GM12801 (cell line): Measurements from ENCODE around the gene ACSS3.

ENCODE experiments used
- TF ChIP-seq, protein P1 (sequence below): IDR thresholded peaks from one replicate; pipeline ENCODE4 v1.5.1; 2011; ENCODE audit warnings: control low read depth; ENCODE audit not compliant: insufficient read length; ENCODE audit errors: extremely low read depth

ACSS3 gene, protein sequence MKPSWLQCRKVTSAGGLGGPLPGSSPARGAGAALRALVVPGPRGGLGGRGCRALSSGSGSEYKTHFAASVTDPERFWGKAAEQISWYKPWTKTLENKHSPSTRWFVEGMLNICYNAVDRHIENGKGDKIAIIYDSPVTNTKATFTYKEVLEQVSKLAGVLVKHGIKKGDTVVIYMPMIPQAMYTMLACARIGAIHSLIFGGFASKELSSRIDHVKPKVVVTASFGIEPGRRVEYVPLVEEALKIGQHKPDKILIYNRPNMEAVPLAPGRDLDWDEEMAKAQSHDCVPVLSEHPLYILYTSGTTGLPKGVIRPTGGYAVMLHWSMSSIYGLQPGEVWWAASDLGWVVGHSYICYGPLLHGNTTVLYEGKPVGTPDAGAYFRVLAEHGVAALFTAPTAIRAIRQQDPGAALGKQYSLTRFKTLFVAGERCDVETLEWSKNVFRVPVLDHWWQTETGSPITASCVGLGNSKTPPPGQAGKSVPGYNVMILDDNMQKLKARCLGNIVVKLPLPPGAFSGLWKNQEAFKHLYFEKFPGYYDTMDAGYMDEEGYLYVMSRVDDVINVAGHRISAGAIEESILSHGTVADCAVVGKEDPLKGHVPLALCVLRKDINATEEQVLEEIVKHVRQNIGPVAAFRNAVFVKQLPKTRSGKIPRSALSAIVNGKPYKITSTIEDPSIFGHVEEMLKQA

DNA sequence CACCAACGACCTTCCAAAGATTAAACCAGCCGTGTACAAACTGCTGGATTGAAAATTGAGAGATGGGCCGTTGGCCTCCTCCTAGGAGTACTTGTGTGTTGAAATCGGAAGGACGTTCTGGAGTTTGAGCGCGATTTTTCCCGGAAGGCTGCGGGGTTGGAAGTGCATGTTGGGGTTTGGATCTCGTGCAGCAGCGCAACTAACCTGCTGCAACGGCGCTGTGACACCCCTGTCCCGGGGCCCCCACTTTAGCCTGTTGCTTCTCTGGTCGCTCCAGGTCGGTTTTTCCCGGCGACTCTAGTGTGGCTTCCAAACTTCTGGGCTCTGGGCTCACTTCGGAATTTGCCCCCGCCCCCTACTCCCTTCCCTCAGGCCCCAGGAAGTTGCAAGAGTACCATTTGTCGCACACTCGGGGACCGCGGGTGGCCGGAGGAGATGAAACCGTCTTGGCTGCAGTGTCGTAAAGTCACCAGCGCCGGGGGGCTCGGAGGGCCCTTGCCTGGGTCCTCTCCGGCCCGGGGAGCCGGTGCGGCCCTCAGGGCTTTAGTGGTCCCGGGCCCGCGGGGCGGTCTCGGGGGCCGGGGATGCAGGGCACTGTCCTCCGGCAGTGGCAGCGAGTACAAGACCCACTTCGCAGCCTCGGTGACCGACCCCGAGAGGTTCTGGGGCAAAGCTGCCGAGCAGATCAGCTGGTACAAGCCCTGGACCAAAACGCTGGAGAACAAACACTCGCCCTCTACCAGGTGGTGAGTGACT lies at the start of gene ACSS3:
Gene ACSS3, plus strand, starts transcription at position 394 of the 756 bp plus-strand sequence. Its CDS starts 42 bp downstream, at position 436.
- TF ChIP-seq, protein P1, sequence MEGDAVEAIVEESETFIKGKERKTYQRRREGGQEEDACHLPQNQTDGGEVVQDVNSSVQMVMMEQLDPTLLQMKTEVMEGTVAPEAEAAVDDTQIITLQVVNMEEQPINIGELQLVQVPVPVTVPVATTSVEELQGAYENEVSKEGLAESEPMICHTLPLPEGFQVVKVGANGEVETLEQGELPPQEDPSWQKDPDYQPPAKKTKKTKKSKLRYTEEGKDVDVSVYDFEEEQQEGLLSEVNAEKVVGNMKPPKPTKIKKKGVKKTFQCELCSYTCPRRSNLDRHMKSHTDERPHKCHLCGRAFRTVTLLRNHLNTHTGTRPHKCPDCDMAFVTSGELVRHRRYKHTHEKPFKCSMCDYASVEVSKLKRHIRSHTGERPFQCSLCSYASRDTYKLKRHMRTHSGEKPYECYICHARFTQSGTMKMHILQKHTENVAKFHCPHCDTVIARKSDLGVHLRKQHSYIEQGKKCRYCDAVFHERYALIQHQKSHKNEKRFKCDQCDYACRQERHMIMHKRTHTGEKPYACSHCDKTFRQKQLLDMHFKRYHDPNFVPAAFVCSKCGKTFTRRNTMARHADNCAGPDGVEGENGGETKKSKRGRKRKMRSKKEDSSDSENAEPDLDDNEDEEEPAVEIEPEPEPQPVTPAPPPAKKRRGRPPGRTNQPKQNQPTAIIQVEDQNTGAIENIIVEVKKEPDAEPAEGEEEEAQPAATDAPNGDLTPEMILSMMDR, result no peak

DNA sequence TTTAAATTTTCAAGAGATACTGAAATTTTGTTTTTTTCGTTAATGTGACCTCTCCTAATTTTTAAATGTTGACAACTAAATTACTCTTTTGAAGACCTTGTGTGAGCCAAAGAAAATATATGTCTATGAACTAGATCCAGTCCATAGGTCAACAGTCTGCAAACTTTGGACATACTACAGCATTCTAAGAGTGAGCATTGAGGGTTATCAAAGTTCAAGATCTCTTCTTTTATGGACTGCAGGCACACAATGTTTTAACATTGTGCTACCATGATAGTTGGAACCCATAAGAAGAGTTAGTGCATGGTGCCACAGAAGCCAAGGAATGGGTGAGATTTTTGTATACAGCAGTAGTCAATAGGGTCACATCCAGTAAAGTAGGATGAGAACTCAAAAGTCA lies 43.0 kb upstream of the ACSS3 start:
- TF ChIP-seq, protein P1, result no peak

DNA sequence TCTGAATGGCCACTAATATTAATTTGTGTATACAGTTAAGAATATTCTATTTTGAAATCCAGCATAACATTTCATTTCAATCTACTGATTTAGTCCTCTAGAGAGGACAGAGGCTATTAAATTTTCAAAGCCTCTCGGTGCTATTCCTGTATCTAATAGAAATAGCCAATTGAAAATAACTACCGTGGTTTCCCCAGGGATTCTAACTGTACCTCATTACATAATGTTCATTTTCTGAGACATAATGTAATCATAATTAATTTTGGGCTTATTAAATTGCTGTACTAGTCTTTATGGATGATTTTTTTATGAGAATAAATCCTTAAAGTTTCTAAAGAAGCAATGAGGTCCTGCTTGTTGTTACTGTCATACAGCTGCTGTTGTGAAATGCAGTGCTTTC lies 38.6 kb upstream of the ACSS3 start:
- TF ChIP-seq, protein P1, result no peak

DNA sequence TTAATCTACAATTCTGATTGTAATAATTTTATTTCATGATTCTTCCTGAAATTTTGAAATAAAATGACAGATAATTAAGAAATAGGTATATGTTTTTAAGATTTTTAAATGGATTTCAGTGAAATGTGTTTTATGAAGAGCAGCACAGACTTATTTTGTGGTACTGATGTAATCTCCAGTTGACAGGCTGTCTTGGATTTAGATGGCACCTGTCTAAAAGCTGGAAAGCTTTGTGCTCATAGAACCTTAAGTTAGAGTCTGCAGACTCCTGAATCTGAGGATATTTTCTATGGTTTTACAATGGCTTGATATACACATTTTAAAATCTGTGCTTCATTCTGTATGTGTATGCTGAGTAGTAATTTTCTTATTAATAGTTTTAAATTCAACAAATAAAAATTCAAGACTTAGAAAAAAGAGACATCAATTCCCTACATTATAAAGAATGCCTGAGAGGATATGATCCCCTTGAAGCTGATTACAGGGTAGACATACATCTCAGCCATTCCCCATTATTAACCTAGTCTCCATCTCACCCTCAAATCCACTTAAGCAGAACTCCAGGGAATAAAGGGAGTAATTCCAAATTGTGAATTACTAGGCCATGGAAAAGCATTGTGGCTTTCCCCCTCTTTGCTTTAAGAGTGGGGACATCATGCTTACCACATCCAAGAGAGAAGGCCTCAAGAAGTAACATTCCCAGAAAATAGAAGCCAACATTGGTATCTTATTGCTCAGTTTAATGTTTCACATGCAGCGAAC lies 33.7 kb upstream of the ACSS3 start:
- TF ChIP-seq, protein P1, result no peak

DNA sequence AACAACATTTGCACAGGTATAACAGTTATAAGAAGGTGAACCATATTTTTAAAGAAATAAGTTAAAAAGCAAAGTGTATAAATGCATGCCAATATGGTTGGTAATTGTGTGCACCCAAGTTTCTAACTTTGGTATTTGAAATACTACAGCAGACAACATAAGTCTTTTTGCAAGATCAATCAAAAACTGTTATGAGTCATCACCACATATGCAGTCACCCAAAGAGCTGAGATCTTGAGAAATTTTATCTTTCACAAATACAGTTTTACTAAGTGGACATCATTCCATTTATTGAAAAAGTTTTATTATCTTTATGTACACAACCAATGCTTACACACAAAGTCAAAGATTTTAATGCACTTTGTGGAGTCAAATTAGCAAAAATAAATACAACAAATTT lies 7.0 kb upstream of the ACSS3 start:
- TF ChIP-seq, protein P1, result no peak

DNA sequence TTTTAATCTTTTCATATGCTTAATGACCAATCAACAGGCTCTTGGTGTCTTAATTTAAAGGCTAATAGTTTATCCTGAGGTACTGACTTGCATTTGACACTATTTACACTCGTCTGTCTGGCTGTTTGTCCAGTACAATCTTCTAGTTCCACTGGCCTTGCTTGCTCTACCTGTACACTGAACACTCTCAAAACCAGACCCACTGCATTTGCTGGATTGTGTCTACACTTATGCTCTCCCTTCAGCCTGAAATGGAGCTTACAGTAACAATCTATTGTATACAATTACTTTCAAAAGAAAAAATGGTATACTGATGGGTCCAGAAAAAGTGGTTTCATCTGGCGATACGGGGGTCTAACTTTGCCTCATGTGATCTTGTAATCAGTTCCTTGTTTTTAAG lies 2.3 kb upstream of the ACSS3 start:
- TF ChIP-seq, protein P1, result no peak
